RWPE2 (cell line): ENCODE measurements around the gene SP110.

ENCODE experiments used
- ATAC-seq: fragments of 200-7000 bp; cut with Tn5 transposase; 3 replicates; pipeline ENCODE4 v1.9.1; 2021; ENCODE audit warnings: low read depth
- DNase-seq: peaks from one replicate; pipeline ENCODE4 v3.0.0-alpha.2; 2020; ENCODE audit warnings: low spot score
- H3K27ac ChIP-seq: fragments of 450-650 bp; 2 replicates; pipeline ENCODE4 v1.5.1; 2017; ENCODE audit warnings: mild to moderate bottlenecking; ENCODE audit not compliant: poor library complexity, severe bottlenecking
- H3K27me3 ChIP-seq: fragments of 250-450 bp; sonication (Bioruptor Pico); 2 replicates; pipeline ENCODE4 v1.5.1; 2021; ENCODE audit warnings: mild to moderate bottlenecking, moderate library complexity; ENCODE audit not compliant: insufficient read depth, poor library complexity, severe bottlenecking
- H3K36me3 ChIP-seq: fragments of 250-450 bp; sonication (Bioruptor Pico); 2 replicates; pipeline ENCODE4 v1.5.1; 2020; ENCODE audit warnings: low read depth, mild to moderate bottlenecking, moderate library complexity
- H3K4me1 ChIP-seq: fragments of 250-450 bp; sonication (Bioruptor Pico); 2 replicates; pipeline ENCODE4 v1.5.1; 2021; ENCODE audit warnings: mild to moderate bottlenecking, moderate library complexity; ENCODE audit not compliant: insufficient read depth, poor library complexity, severe bottlenecking
- H3K4me3 ChIP-seq: fragments of 250-450 bp; sonication (Bioruptor Pico); 2 replicates; pipeline ENCODE4 v1.5.1; 2021; ENCODE audit warnings: mild to moderate bottlenecking, moderate library complexity; ENCODE audit not compliant: severe bottlenecking
- H3K9me3 ChIP-seq: fragments of 250-450 bp; sonication (Bioruptor Pico); 2 replicates; pipeline ENCODE4 v1.5.1; 2021; ENCODE audit warnings: mild to moderate bottlenecking, moderate library complexity; ENCODE audit not compliant: severe bottlenecking
- CTCF ChIP-seq: fragments of 450-650 bp; IDR thresholded peaks from one replicate; pipeline ENCODE4 v1.5.1; 2017; ENCODE audit warnings: mild to moderate bottlenecking, moderate library complexity; ENCODE audit not compliant: poor library complexity, severe bottlenecking

Gene SP110

GRCh38 chr2:230161184-230161583 is 58.6 kb downstream of the SP110 start:
- Histone ChIP-seq H3K4me1 (no peaks in the 10 kb centered on the region), H3K27ac (no peak overlapping the region), H3K27me3 (no peaks in the 10 kb centered on the region), H3K9me3 (no peaks in the 10 kb centered on the region), H3K36me3 (no peaks in the 10 kb centered on the region), H3K4me3 (no peak overlapping the region)
- DNase-seq (no peak), ATAC-seq (peak; percentile 59)
- no peak for TF ChIP-seq CTCF

GRCh38 chr2:230160112-230160660 is 59.6 kb downstream of the SP110 start:
- Histone ChIP-seq H3K9me3 (no peaks in the 10 kb centered on the region), H3K36me3 (no peaks in the 10 kb centered on the region), H3K27me3 (no peaks in the 10 kb centered on the region), H3K27ac (no peak overlapping the region), H3K4me1 (no peaks in the 10 kb centered on the region), H3K4me3 (no peak overlapping the region)
- DNase-seq (no peak), ATAC-seq (no peak)
- TF ChIP-seq CTCF = peak; percentile 81

GRCh38 chr2:230158468-230158867 is 61.3 kb downstream of the SP110 start:
- Histone ChIP-seq H3K27ac (no peak overlapping the region), H3K9me3 (no peaks in the 10 kb centered on the region), H3K36me3 (no peaks in the 10 kb centered on the region), H3K27me3 (no peaks in the 10 kb centered on the region), H3K4me1 (no peaks in the 10 kb centered on the region), H3K4me3 (no peak overlapping the region)
- DNase-seq = no peak
- TF ChIP-seq CTCF = no peak
- no peak for ATAC-seq

- DNase-seq = no peak
- H3K9me3 ChIP-seq = no peaks in the 10 kb centered on the region
- H3K36me3 ChIP-seq = no peaks in the 10 kb centered on the region
- H3K4me1 ChIP-seq = no peaks in the 10 kb centered on the region
- no peak for ATAC-seq
- no peak overlapping the region for H3K4me3 ChIP-seq
- no peaks in the 10 kb centered on the region for H3K27me3 ChIP-seq
- no peak overlapping the region for H3K27ac ChIP-seq
- TF ChIP-seq CTCF = no peak
Observed at GRCh38 chr2:230156782-230157699, 62.7 kb downstream of the SP110 start.

GRCh38 chr2:230155359-230155758 is 64.4 kb downstream of the SP110 start:
- Histone ChIP-seq H3K27me3 (no peaks in the 10 kb centered on the region), H3K36me3 (no peaks in the 10 kb centered on the region), H3K4me1 (no peaks in the 10 kb centered on the region), H3K27ac (no peak overlapping the region), H3K9me3 (no peaks in the 10 kb centered on the region), H3K4me3 (no peak overlapping the region)
- DNase-seq (no peak), ATAC-seq (no peak)
- TF ChIP-seq CTCF = no peak
